ENCODE measurements around the gene PCYT2. TPM values are rescaled to one million over a fixed set of nuclear protein-coding genes. Genes with fewer than 3 reads are reported as not detected.

The PCYT2 gene
- total RNA-seq, 3 donors from 2014 or later, result 36.0 to 59.4 (median 58.3) TPM

DNA sequence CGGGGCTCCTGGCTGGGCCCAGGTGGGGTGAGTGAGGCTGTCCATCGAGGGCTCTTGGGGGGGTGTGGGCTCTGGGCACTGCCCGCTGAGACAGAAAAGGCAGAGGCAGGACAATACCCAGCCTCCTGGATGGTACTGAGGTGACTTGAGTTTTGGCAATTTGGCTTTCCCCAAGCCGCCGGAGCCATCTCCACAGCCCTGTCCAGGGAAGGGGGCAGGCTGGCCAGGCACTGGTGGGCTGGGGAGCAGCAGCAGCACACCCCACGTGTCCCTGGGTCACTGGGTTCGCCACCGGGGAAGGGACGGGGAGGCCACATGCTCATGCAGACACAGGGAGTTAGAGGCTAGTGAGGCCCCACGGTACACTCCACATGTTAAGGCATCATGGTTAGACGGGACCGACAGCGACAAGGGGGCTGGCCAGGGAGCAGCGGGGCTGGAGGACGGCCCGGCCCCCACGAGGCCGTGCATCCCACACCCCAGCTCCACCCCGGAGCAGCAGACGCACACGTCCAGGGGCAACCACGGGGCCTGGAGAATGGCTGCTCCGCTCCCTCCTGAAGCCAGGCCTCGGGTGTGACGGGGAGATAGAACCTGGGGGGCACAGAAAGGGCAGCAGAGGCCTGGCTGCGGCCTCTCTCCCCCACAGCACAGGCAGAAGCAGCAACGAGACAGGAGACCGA is 43.1 kb downstream of the PCYT2 start:
- DNase-seq (peak in 2 of 3 donors; percentile 47 to 57), ATAC-seq (no peak)
- intact Hi-C loops (cut with DNase I, micrococcal nuclease), result no loop called here
- Histone ChIP-seq H3K4me3 (no peak overlapping the region), H3K36me3 (ENCODE audit: low read depth) (no peaks in the 10 kb centered on the region), H3K9me3 (no peaks in the 10 kb centered on the region), H3K4me1 (ENCODE audit: low read depth) (peaks cover 70% of the 10 kb centered on the region)
- TF ChIP-seq, protein P1, sequence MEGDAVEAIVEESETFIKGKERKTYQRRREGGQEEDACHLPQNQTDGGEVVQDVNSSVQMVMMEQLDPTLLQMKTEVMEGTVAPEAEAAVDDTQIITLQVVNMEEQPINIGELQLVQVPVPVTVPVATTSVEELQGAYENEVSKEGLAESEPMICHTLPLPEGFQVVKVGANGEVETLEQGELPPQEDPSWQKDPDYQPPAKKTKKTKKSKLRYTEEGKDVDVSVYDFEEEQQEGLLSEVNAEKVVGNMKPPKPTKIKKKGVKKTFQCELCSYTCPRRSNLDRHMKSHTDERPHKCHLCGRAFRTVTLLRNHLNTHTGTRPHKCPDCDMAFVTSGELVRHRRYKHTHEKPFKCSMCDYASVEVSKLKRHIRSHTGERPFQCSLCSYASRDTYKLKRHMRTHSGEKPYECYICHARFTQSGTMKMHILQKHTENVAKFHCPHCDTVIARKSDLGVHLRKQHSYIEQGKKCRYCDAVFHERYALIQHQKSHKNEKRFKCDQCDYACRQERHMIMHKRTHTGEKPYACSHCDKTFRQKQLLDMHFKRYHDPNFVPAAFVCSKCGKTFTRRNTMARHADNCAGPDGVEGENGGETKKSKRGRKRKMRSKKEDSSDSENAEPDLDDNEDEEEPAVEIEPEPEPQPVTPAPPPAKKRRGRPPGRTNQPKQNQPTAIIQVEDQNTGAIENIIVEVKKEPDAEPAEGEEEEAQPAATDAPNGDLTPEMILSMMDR (IDR thresholded peaks at IDR 0.05), result no peak

GRCh38 chr17:81867170-81867990 is 43.8 kb downstream of the PCYT2 start:
- intact Hi-C loops (cut with DNase I, micrococcal nuclease), result no loop called here
- no peaks in the 10 kb centered on the region for H3K9me3 ChIP-seq
- ATAC-seq, result peak; percentile 5
- no peak overlapping the region for H3K4me3 ChIP-seq
- H3K4me1 ChIP-seq (ENCODE audit: low read depth), result peaks cover 71% of the 10 kb centered on the region
- DNase-seq, result peak; percentile 30 to 75 (median 70)
- no peaks in the 10 kb centered on the region for H3K36me3 ChIP-seq (ENCODE audit: low read depth)
- TF ChIP-seq, protein P1 (IDR thresholded peaks at IDR 0.05), result no peak

DNA sequence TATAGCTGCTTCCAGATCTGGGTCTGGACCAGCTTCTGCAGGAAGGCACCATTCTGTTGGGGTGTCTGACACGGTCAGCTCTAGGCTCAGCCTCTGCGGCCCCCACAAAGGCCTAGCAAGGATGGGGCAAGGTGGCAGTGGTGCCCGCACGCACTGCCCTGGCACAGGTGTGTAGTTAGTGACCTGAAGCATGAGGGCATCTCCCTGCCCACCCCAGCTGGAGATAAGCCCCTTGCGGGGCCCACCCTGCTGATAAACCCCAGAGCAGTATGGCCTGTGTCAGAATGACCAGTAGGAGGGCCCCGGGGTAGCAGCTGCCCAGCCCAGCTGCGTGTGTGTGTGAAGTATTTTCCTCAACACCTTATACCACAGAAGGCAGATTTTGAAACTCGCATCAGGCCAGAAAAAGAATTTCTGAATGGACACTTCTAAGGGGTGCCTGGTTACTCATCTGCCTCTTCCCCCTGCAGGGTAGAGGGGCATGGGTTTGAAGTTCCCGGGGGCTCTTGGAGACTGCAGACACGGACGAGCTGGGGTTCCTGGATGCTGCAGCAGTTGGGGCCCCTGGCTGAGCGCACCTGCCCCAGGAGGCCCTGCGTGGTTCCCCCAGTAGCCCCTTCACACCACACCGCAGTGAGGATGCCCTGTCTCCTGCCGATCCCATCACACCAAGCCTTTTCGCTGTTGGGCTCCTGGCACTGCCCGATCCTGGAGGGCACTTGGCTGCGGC is 44.6 kb downstream of the PCYT2 start:
- ATAC-seq, result no peak
- TF ChIP-seq, protein P1 (IDR thresholded peaks at IDR 0.05), result no peak
- intact Hi-C loops (cut with DNase I, micrococcal nuclease), result no loop called here
- no peaks in the 10 kb centered on the region for H3K9me3 ChIP-seq
- no peak for DNase-seq
- H3K4me3 ChIP-seq, result no peak overlapping the region
- no peaks in the 10 kb centered on the region for H3K36me3 ChIP-seq (ENCODE audit: low read depth)
- peaks cover 71% of the 10 kb centered on the region for H3K4me1 ChIP-seq (ENCODE audit: low read depth)

- intact Hi-C loops (cut with DNase I, micrococcal nuclease), result no loop called here
- TF ChIP-seq, protein P1 (IDR thresholded peaks at IDR 0.05), result no peak
- no peak overlapping the region for H3K4me3 ChIP-seq
- ATAC-seq (peak; percentile 68), DNase-seq (peak; percentile 95 to 97 (median 96))
- H3K9me3 ChIP-seq, result no peaks in the 10 kb centered on the region
- H3K36me3 ChIP-seq (ENCODE audit: low read depth), result no peaks in the 10 kb centered on the region
- H3K4me1 ChIP-seq (ENCODE audit: low read depth), result peaks cover 73% of the 10 kb centered on the region
These were observed 45.3 kb downstream of the PCYT2 start for GRCh38 chr17:81865733-81866439.

GRCh38 chr17:81865358-81865732 is 45.9 kb downstream of the PCYT2 start:
- TF ChIP-seq, protein P1 (IDR thresholded peaks at IDR 0.05), result no peak
- no peaks in the 10 kb centered on the region for H3K36me3 ChIP-seq (ENCODE audit: low read depth)
- no peak overlapping the region for H3K4me3 ChIP-seq
- ATAC-seq, result no peak
- H3K4me1 ChIP-seq (ENCODE audit: low read depth), result peaks cover 73% of the 10 kb centered on the region
- intact Hi-C loops (cut with DNase I, micrococcal nuclease), result no loop called here
- no peaks in the 10 kb centered on the region for H3K9me3 ChIP-seq
- DNase-seq, result no peak

Data from mucosa of descending colon (tissue), 3 donors.